ENCODE data around the gene XYLT1.

GRCh38 chr16:17358846-17359245 lies 111.9 kb downstream of the XYLT1 start:
- TF ChIP-seq CTCF (IDR thresholded peaks at IDR 0.05) = no peak
- no peak for TF ChIP-seq POLR2A (IDR thresholded peaks at IDR 0.05)
